ENCODE measurements around the gene GPR137B.
A peak's percentile ranks its signal among the peaks of the same experiment; 100 is the strongest.
"Not testable (repeated sequence)": the region's sequence is repeated elsewhere in the genome, so short reads cannot be mapped to it uniquely, and the experiment has no call there.

Gene GPR137B, protein sequence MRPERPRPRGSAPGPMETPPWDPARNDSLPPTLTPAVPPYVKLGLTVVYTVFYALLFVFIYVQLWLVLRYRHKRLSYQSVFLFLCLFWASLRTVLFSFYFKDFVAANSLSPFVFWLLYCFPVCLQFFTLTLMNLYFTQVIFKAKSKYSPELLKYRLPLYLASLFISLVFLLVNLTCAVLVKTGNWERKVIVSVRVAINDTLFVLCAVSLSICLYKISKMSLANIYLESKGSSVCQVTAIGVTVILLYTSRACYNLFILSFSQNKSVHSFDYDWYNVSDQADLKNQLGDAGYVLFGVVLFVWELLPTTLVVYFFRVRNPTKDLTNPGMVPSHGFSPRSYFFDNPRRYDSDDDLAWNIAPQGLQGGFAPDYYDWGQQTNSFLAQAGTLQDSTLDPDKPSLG

DNA sequence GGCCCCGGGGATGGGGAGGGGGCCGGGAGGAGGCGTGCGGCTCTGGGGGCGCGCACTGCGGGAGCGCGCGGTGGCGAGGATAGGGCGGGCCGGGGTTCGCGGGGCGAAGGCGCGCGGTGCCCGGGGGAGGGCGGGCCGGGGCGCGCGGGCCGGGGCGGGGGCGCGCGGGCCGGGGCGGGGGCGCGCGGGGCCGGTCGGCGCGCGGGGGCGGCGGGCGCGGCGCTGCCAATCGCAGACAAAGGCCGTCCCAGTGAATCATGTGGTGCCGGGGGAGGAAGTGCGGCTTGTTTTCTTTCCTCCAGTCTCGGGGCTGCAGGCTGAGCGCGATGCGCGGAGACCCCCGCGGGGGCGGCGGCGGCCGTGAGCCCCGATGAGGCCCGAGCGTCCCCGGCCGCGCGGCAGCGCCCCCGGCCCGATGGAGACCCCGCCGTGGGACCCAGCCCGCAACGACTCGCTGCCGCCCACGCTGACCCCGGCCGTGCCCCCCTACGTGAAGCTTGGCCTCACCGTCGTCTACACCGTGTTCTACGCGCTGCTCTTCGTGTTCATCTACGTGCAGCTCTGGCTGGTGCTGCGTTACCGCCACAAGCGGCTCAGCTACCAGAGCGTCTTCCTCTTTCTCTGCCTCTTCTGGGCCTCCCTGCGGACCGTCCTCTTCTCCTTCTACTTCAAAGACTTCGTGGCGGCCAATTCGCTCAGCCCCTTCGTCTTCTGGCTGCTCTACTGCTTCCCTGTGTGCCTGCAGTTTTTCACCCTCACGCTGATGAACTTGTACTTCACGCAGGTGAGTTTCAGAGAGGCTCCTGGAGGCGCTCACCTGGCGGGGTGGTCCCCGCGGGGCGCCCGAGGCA lies at the start of gene GPR137B:
Gene GPR137B (plus strand): TSS at position 287 of the 851 bp plus-strand sequence. CDS start 84 bp downstream, at position 371.
- H3K4me1 Mint-ChIP-seq = peaks cover 21% of the 10 kb centered on the region
- peak within 1 kb of the TSS; percentile 75 for H3K27ac Mint-ChIP-seq
- peaks cover 1% of the 10 kb centered on the region for H3K9me3 Mint-ChIP-seq
- peak within 1 kb of the TSS; percentile 89 for H3K4me3 Mint-ChIP-seq
- peaks cover 6% of the 10 kb centered on the region for H3K36me3 Mint-ChIP-seq
- ATAC-seq (ENCODE audit: low read depth) (peak; percentile 77), DNase-seq (ENCODE audit: low spot score in 2 of 2) (peak in 1 of 2 donors; percentile 41)
- H3K27me3 Mint-ChIP-seq = peaks cover 29% of the 10 kb centered on the region

DNA sequence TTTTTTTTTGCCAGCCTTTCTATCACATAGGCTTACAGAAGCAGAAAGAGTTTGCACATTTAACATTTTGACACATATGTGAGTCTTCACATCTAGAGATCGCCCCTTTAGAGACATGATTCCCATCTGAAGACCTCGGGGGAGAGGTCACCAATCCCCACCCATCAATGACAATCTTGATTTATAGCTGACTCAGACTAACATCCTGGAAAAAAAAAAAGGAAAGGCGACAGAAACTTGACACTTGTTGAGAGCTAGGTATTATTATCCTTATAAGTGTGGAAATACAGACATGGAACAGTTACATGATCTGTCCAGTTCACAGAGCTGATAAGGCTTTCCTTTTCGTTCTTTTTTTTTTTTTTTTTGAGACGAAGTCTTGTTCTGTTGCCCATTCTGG lies 49.4 kb upstream of the GPR137B start:
- DNase-seq (ENCODE audit: low spot score in 2 of 2) (no peak), ATAC-seq (ENCODE audit: low read depth) (no peak)
- Mint-ChIP-seq H3K9me3 (peaks cover 7% of the 10 kb centered on the region), H3K27ac (no peak overlapping the region), H3K36me3 (peaks cover 2% of the 10 kb centered on the region), H3K4me3 (no peak overlapping the region), H3K4me1 (peaks cover 2% of the 10 kb centered on the region), H3K27me3 (peaks cover 21% of the 10 kb centered on the region)

- Mint-ChIP-seq H3K4me1 (peaks cover 2% of the 10 kb centered on the region), H3K4me3 (no peak overlapping the region), H3K27ac (no peak overlapping the region), H3K9me3 (peaks cover 7% of the 10 kb centered on the region), H3K36me3 (peaks cover 2% of the 10 kb centered on the region), H3K27me3 (peaks cover 27% of the 10 kb centered on the region)
- ATAC-seq (ENCODE audit: low read depth) (no peak), DNase-seq (ENCODE audit: low spot score in 2 of 2) (no peak)
Observed at GRCh38 chr1:236095705-236096520, 46.4 kb upstream of the GPR137B start.

DNA sequence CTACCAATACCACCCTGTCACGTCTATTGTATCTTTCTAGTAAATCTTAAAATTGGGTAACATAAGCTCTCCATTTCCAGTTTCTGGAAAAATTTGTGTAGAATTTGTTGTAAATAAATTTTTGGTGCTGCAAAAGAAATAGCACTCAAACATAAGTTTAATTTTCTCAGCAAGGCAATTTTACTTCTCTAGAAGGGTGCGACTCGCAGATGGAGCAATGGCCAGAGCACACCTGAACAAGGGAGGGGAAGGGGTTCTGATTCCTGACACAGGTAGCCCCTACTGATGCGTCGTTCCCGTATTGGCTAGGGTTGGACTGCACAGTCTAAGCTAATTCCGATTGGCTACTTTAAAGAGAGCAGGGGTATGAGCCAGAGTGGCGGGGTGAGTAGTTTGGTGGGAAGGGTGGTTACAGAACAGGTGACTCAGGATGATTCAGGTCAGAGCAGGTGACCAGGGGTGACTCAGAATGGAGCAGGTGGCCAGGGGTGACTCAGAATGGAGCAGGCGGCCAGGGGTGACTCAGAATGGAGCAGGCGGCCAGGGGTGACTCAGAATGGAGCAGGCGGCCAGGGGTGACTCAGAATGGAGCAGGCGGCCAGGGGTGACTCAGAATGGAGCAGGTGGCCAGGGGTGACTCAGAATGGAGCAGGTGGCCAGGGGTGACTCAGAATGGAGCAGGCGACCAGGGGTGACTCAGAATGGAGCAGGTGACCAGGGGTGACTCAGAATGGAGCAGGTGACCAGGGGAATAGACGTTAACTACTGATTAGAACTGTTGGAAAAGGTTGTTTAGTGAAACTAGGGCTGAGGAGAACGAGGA lies 45.5 kb upstream of the GPR137B start:
- H3K27me3 Mint-ChIP-seq = peaks cover 27% of the 10 kb centered on the region
- DNase-seq (ENCODE audit: low spot score in 2 of 2) (peak; percentile 18 to 56), ATAC-seq (ENCODE audit: low read depth) (peak; percentile 43)
- H3K4me3 Mint-ChIP-seq, H3K27ac Mint-ChIP-seq, H3K9me3 Mint-ChIP-seq, H3K36me3 Mint-ChIP-seq, H3K4me1 Mint-ChIP-seq: not testable (repeated sequence)

DNA sequence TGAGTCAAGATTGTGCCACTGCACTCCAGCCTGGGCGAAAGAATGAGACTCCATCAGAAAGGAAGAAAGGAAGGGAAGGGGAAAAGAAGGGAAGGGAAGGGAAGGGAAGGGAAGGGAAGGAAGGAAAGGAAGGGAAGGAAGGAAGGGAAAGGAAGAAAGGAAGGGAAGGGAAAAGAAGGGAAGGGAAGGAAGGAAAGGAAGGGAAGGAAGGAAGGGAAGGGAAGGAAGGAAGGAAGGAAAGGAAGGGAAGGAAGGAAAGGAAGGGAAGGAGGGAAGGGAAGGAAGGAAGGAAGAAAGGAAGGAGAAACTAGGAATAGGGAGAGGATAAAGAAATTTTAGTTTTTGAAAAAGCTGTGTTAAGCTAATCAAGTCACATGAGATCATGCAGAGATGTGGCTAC lies 44.1 kb upstream of the GPR137B start:
- Mint-ChIP-seq H3K9me3 (peaks cover 7% of the 10 kb centered on the region), H3K27me3 (peaks cover 27% of the 10 kb centered on the region), H3K36me3 (peaks cover 2% of the 10 kb centered on the region), H3K27ac (no peak overlapping the region), H3K4me1 (peaks cover 2% of the 10 kb centered on the region), H3K4me3 (no peak overlapping the region)
- no peak for DNase-seq (ENCODE audit: low spot score in 2 of 2)
- ATAC-seq (ENCODE audit: low read depth) = no peak

DNA sequence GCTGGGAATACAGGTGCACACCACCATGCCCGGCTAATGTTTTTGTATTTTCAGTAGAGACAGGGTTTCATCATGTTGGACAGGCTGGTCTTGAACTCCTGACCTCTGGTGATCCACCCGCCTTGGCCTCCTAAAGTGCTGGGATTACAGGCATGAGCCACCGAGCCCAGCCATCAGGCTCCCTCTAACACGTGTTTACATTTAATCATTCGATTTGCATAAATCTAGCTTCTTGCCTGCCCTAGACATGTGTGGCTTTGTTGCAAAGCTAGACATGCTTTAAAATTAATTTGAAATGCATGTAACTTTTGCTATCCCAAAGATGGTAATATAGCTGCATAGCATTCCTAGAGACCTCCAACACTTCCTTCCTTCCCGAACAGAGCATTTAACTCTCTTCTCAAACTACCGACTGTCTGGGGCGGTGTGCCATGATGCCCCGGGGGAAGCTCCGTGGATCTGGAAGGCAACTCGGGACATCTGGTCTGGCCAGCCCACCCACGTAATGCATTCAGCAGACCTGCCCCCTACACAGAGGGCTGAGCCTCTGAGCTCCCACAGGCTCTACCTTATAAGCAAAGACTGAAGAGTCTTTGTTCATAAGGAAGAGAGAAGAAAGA lies 42.9 kb upstream of the GPR137B start:
- H3K27me3 Mint-ChIP-seq = peaks cover 26% of the 10 kb centered on the region
- DNase-seq (ENCODE audit: low spot score in 2 of 2) (no peak), ATAC-seq (ENCODE audit: low read depth) (no peak)
- H3K27ac Mint-ChIP-seq = no peak overlapping the region
- peaks cover 2% of the 10 kb centered on the region for H3K36me3 Mint-ChIP-seq
- peaks cover 7% of the 10 kb centered on the region for H3K9me3 Mint-ChIP-seq
- no peak overlapping the region for H3K4me3 Mint-ChIP-seq
- H3K4me1 Mint-ChIP-seq = peaks cover 4% of the 10 kb centered on the region

DNA sequence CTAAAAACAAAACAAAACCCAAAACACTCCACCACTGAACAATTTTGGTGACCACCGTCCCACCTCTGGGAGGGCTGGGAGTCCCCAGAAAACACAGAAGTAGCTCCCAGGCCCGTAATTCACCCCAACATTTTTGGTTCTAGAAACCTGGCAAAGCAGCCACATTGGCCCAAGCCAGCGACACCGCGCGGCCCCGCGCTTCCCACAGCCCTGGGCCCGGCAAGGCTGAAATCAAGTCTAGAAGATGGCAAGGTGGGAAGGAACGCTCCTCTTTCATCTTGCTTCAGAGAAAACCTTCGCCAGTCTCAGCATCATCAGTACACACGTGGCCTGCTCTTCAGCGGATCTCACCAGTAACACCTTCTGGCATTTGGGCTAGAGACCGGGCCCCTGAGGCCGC lies 41.5 kb upstream of the GPR137B start:
- Mint-ChIP-seq H3K4me3 (no peak overlapping the region), H3K9me3 (peaks cover 6% of the 10 kb centered on the region), H3K27me3 (peaks cover 21% of the 10 kb centered on the region), H3K36me3 (peaks cover 2% of the 10 kb centered on the region), H3K27ac (no peak overlapping the region), H3K4me1 (peaks cover 4% of the 10 kb centered on the region)
- no peak for DNase-seq (ENCODE audit: low spot score in 2 of 2)
- no peak for ATAC-seq (ENCODE audit: low read depth)

DNA sequence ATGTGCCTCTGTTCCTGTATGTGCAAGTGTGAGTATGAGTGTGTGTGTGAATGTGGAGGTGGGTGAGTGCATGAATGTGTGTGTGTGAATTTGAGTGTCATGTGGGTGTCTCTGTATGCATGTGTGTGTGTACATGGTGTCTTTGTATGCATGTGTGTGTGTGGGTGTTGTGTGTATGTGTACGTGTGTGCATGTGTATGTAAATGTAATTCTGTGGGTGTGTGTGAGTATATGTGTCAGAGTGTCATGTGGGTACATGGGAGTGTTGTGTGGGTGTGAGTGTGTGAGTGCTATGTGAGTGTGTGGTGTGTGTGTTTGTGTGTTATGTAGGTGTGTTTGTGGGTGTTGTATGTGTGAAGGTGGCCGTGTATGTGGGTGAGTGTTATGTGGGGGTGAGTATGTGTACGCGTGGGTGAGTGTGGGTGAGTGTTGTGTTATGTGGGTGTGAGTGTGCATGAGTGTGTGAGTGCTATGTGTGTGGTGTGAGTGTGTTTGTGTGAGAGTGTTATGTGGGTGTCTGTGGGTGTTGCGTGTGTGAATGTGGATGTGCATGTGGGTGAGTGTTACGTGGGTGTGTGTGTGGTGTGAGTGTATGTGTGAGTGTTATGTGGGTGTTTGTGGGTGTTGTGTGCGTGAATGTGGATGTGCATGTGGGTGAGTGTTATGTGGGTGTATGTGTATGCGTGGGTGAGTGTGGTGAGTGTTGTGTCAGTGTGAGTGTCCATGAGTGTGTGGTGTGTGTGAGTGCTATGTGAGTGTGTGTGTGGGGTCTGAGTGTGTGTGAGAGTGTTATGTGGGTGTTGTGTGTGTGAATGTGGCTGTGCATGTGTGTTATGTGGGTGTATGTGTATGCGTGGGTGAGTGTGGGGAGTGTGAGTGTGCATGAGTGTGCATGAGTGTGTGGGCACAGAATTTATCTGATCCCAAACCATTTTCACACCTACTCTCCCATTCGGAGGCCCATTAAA lies 40.8 kb upstream of the GPR137B start:
- Mint-ChIP-seq H3K36me3 (peaks cover 2% of the 10 kb centered on the region), H3K27ac (no peak overlapping the region), H3K9me3 (peaks cover 4% of the 10 kb centered on the region), H3K4me3 (no peak overlapping the region), H3K27me3 (peaks cover 18% of the 10 kb centered on the region), H3K4me1 (peaks cover 4% of the 10 kb centered on the region)
- ATAC-seq (ENCODE audit: low read depth) = no peak
- no peak for DNase-seq (ENCODE audit: low spot score in 2 of 2)

DNA sequence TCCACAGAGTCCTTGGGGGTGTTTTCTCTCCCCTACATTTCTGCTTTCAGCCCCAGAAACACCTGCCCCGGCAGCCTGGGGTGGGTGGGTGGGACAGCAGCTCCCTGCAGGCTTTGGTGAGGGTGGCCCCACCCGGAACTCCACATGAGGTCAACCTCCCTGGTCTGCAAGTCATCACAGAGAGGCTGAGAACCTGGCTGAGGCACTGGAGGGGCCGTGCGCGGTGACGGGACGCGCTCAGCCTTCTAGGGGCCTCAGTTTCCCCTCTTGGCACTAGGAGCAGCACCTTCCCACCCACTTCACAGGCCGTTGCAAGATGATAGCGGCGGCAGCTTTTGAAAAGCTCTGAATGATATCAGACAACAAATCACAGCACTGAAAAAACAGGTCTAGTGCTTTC lies 39.7 kb upstream of the GPR137B start:
- Mint-ChIP-seq H3K9me3 (no peaks in the 10 kb centered on the region), H3K36me3 (no peaks in the 10 kb centered on the region), H3K4me3 (no peak overlapping the region), H3K27ac (no peak overlapping the region), H3K4me1 (peaks cover 2% of the 10 kb centered on the region), H3K27me3 (peaks cover 11% of the 10 kb centered on the region)
- no peak for ATAC-seq (ENCODE audit: low read depth)
- DNase-seq (ENCODE audit: low spot score in 2 of 2) = no peak

DNA sequence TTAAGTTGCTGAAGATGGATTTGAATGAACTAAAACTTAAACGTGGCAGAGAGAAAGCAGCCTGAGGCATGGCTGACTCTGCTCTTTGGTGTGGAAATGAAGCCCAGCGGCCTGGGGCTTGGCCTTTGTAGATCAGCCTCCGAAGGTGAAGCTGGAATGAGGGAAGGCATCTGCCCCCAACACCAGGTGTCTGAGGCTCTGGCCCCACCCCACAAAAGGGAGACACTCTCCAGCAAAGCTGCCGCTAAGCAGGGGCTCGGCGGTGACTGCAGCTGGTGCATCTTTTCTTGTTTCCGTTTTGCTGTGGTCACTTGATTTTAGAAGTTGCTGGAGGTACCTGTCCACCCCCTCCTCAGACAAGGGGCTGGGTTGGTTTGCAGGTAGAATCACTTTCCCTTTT lies 39.3 kb upstream of the GPR137B start:
- peaks cover 8% of the 10 kb centered on the region for H3K27me3 Mint-ChIP-seq
- H3K36me3 Mint-ChIP-seq = no peaks in the 10 kb centered on the region
- H3K27ac Mint-ChIP-seq = no peak overlapping the region
- peaks cover 2% of the 10 kb centered on the region for H3K4me1 Mint-ChIP-seq
- ATAC-seq (ENCODE audit: low read depth) = no peak
- no peak for DNase-seq (ENCODE audit: low spot score in 2 of 2)
- no peak overlapping the region for H3K4me3 Mint-ChIP-seq
- no peaks in the 10 kb centered on the region for H3K9me3 Mint-ChIP-seq

GRCh38 chr1:236103646-236104218 lies 38.6 kb upstream of the GPR137B start:
- H3K27ac Mint-ChIP-seq = no peak overlapping the region
- no peak overlapping the region for H3K4me3 Mint-ChIP-seq
- no peaks in the 10 kb centered on the region for H3K9me3 Mint-ChIP-seq
- H3K36me3 Mint-ChIP-seq = no peaks in the 10 kb centered on the region
- H3K4me1 Mint-ChIP-seq = peaks cover 2% of the 10 kb centered on the region
- peak; percentile 62 to 63 for DNase-seq (ENCODE audit: low spot score in 2 of 2)
- ATAC-seq (ENCODE audit: low read depth) = peak; percentile 59
- peaks cover 4% of the 10 kb centered on the region for H3K27me3 Mint-ChIP-seq
